Testis (tissue), 2 donors: ENCODE measurements around the gene APOBEC3F.

Source experiments
- CTCF ChIP-seq, 3 experiments: fragments of 450-650 bp in 2 of 3; fragments of 200-600 bp in 1 of 3; sonication (generic) in 1 of 3; IDR thresholded peaks; one replicate each; pipeline ENCODE4 v1.5.1; 2016 to 2019; ENCODE audit warnings: antibody characterized with exemption in 3 of 3, mild to moderate bottlenecking in 2 of 3, moderate library complexity in 1 of 3
- POLR2A ChIP-seq: fragments of 450-650 bp; IDR thresholded peaks from one replicate; pipeline ENCODE4 v1.6.1; 2017; ENCODE audit warnings: antibody characterized with exemption, mild to moderate bottlenecking, moderate library complexity

GRCh38 chr22:39068033-39068785, 27.5 kb downstream of the APOBEC3F start:
- TF ChIP-seq POLR2A = no peak
- TF ChIP-seq CTCF (IDR thresholded peaks at IDR 0.05) = no peak
